ENCODE data around the gene SULT4A1.
A peak's percentile ranks its signal among the peaks of the same experiment; 100 is the strongest.

The SULT4A1 gene

DNA sequence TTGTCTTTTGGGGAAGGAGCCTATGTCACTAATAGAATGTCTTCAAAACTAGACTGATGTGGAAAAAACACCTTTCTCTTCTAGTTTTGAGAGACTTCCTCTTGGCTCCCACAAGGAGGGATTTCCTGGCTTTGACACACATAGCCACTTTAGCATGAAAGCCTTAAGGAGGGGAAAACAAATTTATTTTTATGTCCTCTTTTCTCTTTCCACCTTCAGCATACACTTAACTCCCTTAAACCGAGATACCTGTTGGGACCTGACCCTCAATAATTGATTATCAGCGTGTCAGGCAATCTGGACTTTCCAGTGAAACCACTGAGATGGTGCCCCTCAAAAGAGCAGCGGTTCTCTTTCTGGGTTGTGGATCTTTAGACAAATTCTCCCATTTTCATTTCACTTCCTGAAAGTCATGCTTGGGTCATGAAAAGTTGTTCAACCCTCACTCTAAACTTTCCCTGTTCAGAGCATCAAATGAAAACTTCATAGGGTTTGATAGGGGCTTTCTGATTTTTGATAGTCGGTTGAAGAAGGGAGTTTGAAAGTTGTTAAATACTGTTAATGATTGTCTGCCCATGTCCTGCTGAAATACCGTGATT, 59.3 kb downstream of the SULT4A1 start:
- no peak for DNase-seq (ENCODE audit: low spot score)

DNA sequence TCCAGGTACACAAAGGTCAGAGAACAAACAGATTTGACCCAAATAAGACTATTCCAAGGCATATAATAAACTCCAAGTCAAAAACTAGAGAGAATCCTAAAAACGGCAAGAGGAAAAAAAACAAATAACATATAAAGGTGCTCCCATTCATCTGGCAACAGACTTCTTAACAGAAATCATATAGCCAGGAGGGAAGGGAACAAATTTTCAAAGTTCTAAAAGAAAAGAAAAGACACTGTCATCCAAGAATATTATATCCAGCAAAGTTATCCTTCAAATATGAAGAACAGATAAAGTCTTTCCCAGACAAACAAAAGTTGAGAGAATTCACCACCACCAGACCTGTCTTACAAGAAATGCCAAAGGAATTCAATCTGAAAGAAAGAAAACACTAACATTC, 61.3 kb downstream of the SULT4A1 start:
- DNase-seq (ENCODE audit: low spot score) = no peak

DNA sequence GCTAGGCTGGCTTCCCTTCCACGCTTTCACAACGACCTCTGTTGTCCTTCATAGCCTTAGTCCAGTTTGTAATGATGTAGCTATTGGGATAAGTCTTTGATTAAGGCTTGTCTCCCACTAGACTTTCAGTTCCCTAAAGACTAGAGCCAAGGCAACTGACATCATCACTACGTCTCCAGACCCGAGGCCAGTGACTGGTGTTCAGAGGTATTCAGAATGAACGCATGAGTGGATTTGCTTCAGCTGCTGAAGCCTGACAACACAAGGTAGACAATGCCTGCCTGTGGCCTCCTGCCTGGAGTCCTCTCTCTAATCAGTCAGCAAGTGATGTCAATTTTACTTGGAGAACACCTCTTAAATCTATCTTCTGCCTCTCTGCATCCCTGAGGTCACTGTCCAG, 63.8 kb downstream of the SULT4A1 start:
- DNase-seq (ENCODE audit: low spot score) = peak; percentile 35

DNA sequence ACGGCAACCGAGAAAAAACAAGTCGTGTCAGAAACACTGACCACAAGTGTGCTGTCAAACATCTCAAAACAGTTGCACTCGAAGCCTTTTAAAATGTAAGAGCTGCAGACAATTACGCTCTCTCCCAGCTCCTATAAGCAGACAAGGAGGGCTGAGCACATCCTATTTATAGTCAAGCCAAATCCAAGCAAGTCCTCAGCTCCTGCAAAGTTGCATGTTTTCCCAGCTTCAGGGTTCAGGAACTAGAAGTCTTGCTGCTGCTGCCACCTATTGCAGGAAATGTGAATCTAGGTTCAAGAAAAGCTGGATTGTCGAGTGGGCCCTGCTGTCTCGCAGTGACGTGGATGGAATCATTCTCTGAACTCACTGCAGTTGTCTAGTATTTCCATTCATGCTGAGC, 65.7 kb downstream of the SULT4A1 start:
- no peak for DNase-seq (ENCODE audit: low spot score)

DNA sequence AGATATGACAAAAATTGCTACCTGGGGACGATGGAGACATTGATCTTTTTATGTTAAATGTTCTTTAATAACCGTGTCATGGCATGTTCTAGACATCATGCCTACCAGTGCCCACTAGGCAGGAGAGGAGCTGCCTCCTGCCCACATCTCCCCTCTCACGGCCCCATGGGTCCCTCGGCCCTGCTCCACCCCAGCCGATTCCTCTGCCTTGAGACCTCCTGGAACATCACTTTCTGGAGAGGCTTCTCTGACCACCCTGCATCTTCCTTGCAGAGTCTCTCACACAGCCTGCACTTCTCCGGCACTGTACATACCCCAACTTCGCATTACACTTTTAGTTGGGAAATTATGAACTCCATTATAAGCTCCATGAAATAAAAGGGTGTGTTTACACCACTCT, 67.0 kb downstream of the SULT4A1 start:
- DNase-seq (ENCODE audit: low spot score) = no peak

DNA sequence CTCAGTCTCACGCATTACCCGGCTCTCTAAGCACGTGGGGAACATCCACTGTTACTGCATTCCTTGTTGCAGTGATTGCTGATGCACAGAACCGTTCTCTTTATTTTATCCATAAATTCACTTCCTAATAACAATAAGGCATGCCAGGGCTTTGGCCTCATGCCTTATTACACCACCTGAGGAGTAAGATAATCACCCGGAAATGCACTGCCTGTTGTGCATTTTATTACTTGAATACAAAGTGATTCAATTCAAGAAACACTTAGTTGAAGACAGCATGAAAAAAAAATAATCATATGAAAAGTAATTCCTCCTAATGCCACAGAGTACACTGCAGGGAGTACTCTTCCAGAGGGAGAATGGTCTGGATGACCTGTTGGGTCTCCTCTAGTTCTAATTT, 69.4 kb downstream of the SULT4A1 start:
- DNase-seq (ENCODE audit: low spot score) = no peak

DNA sequence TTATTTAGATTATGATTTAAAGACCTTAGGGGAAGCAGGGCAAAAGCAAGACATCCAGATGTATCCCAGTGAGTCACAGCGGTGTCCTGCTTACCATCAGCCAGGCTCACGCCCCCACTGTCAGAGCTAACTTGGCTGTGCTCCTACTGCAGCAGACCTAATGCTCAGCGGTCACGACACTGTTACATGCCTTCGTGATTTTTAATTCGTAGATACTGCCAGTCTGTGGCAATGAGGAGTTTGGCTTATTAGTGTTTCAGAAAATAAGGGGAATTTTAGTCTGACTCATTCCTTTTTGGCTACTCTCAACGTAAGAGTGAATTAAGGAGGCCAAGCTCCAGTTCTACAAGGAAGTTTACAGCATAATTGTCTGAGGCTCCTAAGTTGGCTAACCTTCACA, 72.9 kb downstream of the SULT4A1 start:
- no peak for DNase-seq (ENCODE audit: low spot score)

DNA sequence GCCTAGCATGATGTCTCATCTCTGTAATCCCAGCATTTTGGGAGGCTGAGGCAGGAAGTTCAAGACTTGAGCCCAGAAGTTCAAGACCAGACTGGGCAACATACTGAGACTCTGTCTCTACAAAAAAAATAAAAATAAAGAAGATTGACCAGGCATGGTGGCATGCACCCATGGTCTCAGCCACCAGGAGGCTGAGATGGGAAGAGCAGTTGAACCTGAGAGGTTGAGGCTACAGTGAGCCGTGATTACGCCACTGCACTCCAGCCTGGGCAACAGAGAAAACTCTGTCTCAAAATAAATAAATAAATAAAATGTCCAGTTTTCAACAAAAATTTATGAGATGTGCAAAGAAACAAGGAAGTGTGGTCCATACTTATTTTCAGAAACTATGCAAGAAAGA, 78.5 kb downstream of the SULT4A1 start:
- DNase-seq (ENCODE audit: low spot score) = peak; percentile 18

DNA sequence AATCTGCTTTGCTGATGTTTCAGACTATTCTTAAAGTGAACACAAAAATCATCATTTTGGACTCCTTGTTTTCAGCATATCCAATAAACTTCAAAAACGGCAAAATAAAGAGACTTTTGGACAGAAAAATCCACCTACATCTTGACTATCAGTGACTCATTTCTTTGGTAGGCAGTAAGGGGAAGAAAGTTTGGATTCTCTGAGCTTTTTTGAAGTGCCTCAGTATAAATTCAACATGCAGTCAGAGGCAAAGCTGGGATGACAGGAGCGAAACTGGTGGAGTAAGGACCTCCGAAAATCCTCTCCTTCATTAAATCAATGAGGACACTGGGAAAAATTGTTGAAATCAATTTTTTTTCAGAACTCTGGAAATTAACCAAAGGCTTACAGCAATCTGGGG, 79.9 kb downstream of the SULT4A1 start:
- no peak for DNase-seq (ENCODE audit: low spot score)

DNA sequence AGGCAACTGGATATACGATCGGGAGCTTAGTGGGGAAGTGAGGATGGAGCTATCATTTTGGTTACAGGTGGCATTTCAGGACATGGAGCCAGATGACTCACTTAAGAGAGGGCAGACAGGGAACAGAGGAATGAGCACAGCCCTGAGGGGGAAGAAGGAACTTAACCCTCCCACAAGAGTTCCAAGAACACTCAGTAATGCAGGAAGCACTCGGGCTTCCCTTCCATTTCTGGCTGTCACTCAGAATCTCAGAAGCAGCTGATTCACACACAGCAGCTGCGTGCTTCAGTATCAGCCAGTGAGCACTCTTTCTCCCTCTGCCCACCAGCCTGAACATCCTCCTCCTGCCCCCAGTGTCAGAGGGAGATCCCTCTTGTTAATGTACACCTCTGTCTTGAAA, 85.0 kb downstream of the SULT4A1 start:
- DNase-seq (ENCODE audit: low spot score) = no peak

DNA sequence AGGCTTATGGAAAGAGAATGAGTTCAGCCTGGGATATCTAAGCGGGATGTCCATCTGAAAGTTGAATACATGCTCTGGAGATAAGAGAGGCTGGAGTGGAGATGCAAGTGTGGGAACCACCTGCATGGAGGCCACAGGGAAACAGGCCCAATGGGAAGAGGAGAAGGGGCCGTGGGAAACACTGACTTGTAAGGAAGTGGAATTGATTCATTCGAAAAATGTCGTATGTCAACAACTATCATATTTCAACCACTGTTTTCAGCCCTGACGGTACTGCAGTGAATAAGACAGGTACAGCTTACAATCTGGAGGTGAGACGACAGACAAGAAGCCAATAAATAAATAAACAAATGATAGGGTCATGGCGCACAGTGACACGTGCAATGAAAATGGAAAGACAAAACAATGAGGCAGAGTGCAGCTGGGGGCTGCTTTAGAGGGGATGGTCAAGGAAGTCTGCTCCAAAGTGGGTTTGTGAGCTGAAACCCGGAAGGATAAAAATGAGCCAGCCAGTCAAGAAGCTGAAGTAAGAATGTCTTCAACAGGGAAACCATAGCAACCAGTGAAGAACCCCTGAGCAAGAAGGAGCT, 86.1 kb downstream of the SULT4A1 start:
- no peak for DNase-seq (ENCODE audit: low spot score)

All from NAMALWA (cell line).